PC-9 (cell line): Measurements from ENCODE around the gene SPPL2A. TPM values are rescaled to one million over a fixed set of nuclear protein-coding genes. Genes with fewer than 3 reads are reported as not detected.

Experiments used
- BruUV-seq: library from RNA; stranded (reverse); fragments of 400-500 nt; replicated peaks from 2 replicates; lab custom pipeline; 2021; lab: Mats Ljungman, UMichigan
- CTCF ChIA-PET: fragments of 300-600 bp; sonication (Branson Sonifier 250); formaldehyde crosslinking; loops from one replicate; lab custom pipeline; 2022; ENCODE audit warnings: antibody characterized with exemption; lab: Charles Lee
- POLR2A ChIA-PET: fragments of 300-600 bp; sonication (Branson Sonifier 250); formaldehyde crosslinking; loops from one replicate; lab custom pipeline; 2022; ENCODE audit warnings: antibody characterized with exemption; ENCODE audit not compliant: unreplicated experiment; lab: Charles Lee
- DNase-seq, 2 experiments: peaks; one replicate each; pipeline versions ENCODE4 v3.0.0 to v3.0.0-alpha.2; 2015 to 2022; ENCODE audit warnings: mixed read lengths in 1 of 2
- H2AFZ ChIP-seq: fragments of 200-600 bp; sonication (generic); 2 replicates; pipeline ENCODE4 v1.8.1; 2017; ENCODE audit warnings: antibody characterized with exemption
- H3F3A ChIP-seq: fragments of 200-600 bp; sonication (generic); 2 replicates; pipeline ENCODE4 v1.8.1; 2017; ENCODE audit warnings: antibody characterized with exemption, mild to moderate bottlenecking, low read depth; ENCODE audit not compliant: insufficient read depth
- H3K27ac ChIP-seq: fragments of 200-600 bp; sonication (generic); 2 replicates; pipeline ENCODE4 v1.6.1; 2016; ENCODE audit warnings: mixed run types
- H3K27me3 ChIP-seq: fragments of 200-600 bp; sonication (generic); 2 replicates; pipeline ENCODE4 v1.6.1; 2016; ENCODE audit warnings: low read depth, mixed run types; ENCODE audit not compliant: insufficient read depth
- H3K36me3 ChIP-seq: fragments of 200-600 bp; sonication (generic); 2 replicates; pipeline ENCODE4 v1.6.1; 2016; ENCODE audit warnings: low read depth, mixed run types
- H3K4me1 ChIP-seq: fragments of 200-600 bp; sonication (generic); replicated peaks from 2 replicates; pipeline ENCODE4 v1.6.1; 2016; ENCODE audit warnings: mixed run types; ENCODE audit not compliant: insufficient read depth
- H3K4me2 ChIP-seq: fragments of 200-600 bp; sonication (generic); 2 replicates; pipeline ENCODE4 v1.6.1; 2017; ENCODE audit warnings: mixed run types
- H3K4me3 ChIP-seq: fragments of 200-600 bp; sonication (generic); 2 replicates; pipeline ENCODE4 v1.6.1; 2016; ENCODE audit warnings: mixed run types
- H3K79me2 ChIP-seq: fragments of 200-600 bp; sonication (generic); 2 replicates; pipeline ENCODE4 v1.6.1; 2017; ENCODE audit warnings: low read depth, mixed run types
- H3K9me2 ChIP-seq: fragments of 200-600 bp; sonication (generic); 2 replicates; pipeline ENCODE4 v1.8.1; 2017; ENCODE audit warnings: mild to moderate bottlenecking; ENCODE audit not compliant: insufficient read depth
- H3K9me3 ChIP-seq: fragments of 200-600 bp; sonication (generic); 2 replicates; pipeline ENCODE4 v1.8.1; 2016; ENCODE audit warnings: low read depth; ENCODE audit not compliant: insufficient read depth
- H4K20me1 ChIP-seq: fragments of 200-600 bp; sonication (generic); 2 replicates; pipeline ENCODE4 v1.8.1; 2017; ENCODE audit not compliant: insufficient read depth
- CTCF ChIP-seq: fragments of 200-600 bp; sonication (generic); conservative IDR thresholded peaks from 2 replicates; pipeline ENCODE4 v1.6.1; 2017; ENCODE audit warnings: mixed run types, antibody characterized with exemption, mild to moderate bottlenecking, moderate library complexity
- EZH2 ChIP-seq: fragments of 200-600 bp; sonication (generic); IDR thresholded peaks from 2 replicates; pipeline ENCODE4 v1.8.0; 2017; ENCODE audit warnings: antibody characterized with exemption, low read depth
- intact Hi-C: fragments of 100-400 bp; cut with micrococcal nuclease; formaldehyde crosslinking; loops from one replicate; pipeline ENCODE4 v1.10.0; 2022; ENCODE audit not compliant: unreplicated experiment
- total RNA-seq: library from RNA; stranded (reverse); gene quantifications from 2 replicates; pipeline ENCODE4 v1.2.3, GENCODE V29; 2021

Gene SPPL2A
- total RNA-seq, 1 experiment from 2014 or later, result 70.6 TPM

DNA sequence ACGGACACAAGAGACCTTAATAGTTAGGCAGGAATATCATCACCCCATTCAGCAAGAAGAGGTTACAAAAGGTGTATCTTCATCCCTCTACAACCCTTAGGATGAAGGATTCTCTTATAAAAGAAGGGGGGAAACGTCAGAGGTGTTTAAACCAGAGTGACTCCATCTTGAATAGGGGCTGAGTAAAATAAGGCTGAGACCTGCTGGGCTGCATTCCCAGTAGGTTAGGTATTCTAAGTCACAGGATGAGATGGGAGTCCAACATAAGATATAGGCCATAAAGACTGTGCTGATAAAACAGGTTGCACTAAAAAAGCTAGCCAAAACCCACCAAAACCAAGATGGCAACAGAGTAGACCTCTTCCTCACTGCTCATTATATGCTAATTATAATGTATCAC lies 95.4 kb downstream of the SPPL2A start:
- H3K9me2 ChIP-seq, result no peaks in the 10 kb centered on the region
- BruUV-seq, result no TSS peak
- no peak overlapping the region for H3K4me3 ChIP-seq
- no peak overlapping the region for H3K27ac ChIP-seq
- H3K27me3 ChIP-seq, result no peaks in the 10 kb centered on the region
- H4K20me1 ChIP-seq, result no peaks in the 10 kb centered on the region; the same call in 1 of the 2 replicates
- H3K79me2 ChIP-seq, result peaks cover 12% of the 10 kb centered on the region
- ChIA-PET CTCF (no interaction called here), POLR2A (no interaction called here)
- H3K36me3 ChIP-seq, result no peaks in the 10 kb centered on the region
- DNase-seq, result no peak
- intact Hi-C loops, result no loop called here
- H3F3A ChIP-seq, result no peaks in the 10 kb centered on the region
- no peak for TF ChIP-seq EZH2
- no peak for TF ChIP-seq CTCF
- H3K4me1 ChIP-seq, result no peaks in the 10 kb centered on the region
- H3K9me3 ChIP-seq, result no peaks in the 10 kb centered on the region
- no peak overlapping the region for H2AFZ ChIP-seq
- H3K4me2 ChIP-seq, result no peak overlapping the region

DNA sequence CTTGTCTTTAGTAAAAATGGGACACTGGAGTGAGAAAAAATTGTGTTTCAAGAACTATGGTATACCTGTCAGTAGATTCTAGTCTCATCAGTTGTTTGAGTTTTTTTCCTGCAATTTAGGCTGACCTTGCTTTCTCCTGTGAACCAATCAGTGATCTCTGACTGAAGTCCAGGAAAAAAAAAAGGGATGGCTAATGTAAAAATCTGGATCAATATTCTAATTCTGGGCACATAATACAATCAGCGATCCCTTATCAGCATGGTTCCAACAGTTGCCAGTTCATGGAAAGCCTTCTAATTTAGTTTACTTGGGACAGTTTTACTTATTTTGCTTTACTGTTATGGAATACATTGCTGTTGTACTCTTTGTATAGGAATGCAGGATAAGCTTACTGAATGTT lies 95.9 kb downstream of the SPPL2A start:
- H3K79me2 ChIP-seq, result peaks cover 7% of the 10 kb centered on the region; the same call in 1 of the 2 replicates
- intact Hi-C loops, result no loop called here
- H2AFZ ChIP-seq, result no peak overlapping the region
- POLR2A ChIA-PET, result no interaction called here
- H3K4me1 ChIP-seq, result no peaks in the 10 kb centered on the region
- no peaks in the 10 kb centered on the region for H3K36me3 ChIP-seq
- no peak for TF ChIP-seq CTCF
- no peak for TF ChIP-seq EZH2
- no peak for DNase-seq
- no peaks in the 10 kb centered on the region for H3K27me3 ChIP-seq
- H3K9me2 ChIP-seq, result no peaks in the 10 kb centered on the region
- H3K4me3 ChIP-seq, result no peak overlapping the region
- no peaks in the 10 kb centered on the region for H4K20me1 ChIP-seq
- H3K9me3 ChIP-seq, result no peaks in the 10 kb centered on the region
- H3K27ac ChIP-seq, result no peak overlapping the region
- CTCF ChIA-PET, result no interaction called here
- no peaks in the 10 kb centered on the region for H3F3A ChIP-seq
- H3K4me2 ChIP-seq, result no peak overlapping the region
- BruUV-seq, result no TSS peak

- no peak for DNase-seq
- Histone ChIP-seq H4K20me1 (no peaks in the 10 kb centered on the region), H3K27me3 (no peaks in the 10 kb centered on the region), H3K36me3 (no peaks in the 10 kb centered on the region), H3K9me3 (no peaks in the 10 kb centered on the region), H3K4me3 (no peak overlapping the region), H3K79me2 (peaks cover under 1% of the 10 kb centered on the region; the same call in 1 of the 2 replicates), H3K9me2 (no peaks in the 10 kb centered on the region), H3K4me1 (no peaks in the 10 kb centered on the region), H3K27ac (no peak overlapping the region), H2AFZ (no peak overlapping the region), H3F3A (no peaks in the 10 kb centered on the region), H3K4me2 (no peak overlapping the region)
- BruUV-seq, result no TSS peak
- POLR2A ChIA-PET, result no interaction called here
- no peak for TF ChIP-seq EZH2
- no peak for TF ChIP-seq CTCF
- CTCF ChIA-PET, result no interaction called here
- intact Hi-C loops, result no loop called here
These were observed 99.6 kb downstream of the SPPL2A start for GRCh38 chr15:50665938-50666337.
